Measurements from ENCODE around the gene SYNDIG1.

SYNDIG1 gene

DNA sequence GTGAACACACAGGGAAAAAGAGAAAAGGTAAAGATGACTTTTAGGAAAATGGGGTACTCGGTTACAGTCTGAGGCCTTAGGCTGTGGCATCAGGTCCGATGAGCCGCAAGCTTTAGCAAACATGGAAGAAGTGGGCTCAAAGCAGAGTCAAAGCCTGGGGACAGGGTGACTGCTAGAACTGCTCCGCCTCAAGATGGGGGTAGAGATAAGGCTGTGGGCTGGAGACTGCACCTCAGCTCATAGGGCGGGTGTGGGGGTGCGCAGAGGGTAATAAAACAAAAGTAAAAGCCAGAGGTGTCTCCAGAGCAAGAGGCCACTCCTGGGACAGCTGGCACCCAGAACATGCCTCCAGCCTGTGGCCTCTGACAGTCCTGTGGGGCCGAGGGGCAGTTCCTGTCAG is 21.3 kb upstream of the SYNDIG1 start:
- DNase-seq (ENCODE audit: low read depth) = no peak

DNA sequence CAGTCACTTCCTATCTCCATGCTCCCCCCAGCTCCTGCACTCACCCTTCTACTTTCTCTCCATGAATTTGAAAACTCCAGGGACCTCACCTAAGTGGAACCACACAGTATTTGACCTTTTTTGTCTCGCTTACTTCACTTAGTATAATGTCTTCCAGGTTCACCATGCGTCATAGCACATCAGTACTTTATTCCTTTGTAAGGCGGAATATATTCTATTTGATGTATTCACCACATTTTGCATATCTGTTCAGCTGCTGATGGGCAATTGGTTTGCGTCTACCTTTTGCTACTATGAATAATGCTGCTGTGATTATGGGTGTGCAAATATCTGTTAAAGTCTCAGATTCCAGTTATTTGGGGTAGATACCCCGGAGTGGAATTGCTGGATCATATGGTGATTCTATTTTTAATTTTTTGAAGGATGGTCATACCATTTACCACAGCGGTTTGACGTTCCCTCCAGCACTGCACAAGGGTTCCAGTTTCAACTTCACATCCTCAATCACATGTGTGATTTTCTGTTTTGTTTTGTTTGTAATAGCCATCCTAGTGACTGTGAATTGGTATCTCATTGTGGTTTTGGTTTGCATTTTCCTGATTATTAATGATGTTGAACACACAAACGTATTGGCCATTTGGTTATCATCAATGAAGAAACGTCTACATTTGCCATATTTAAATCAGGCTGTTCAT is 20.3 kb upstream of the SYNDIG1 start:
- no peak for DNase-seq (ENCODE audit: low read depth)

DNA sequence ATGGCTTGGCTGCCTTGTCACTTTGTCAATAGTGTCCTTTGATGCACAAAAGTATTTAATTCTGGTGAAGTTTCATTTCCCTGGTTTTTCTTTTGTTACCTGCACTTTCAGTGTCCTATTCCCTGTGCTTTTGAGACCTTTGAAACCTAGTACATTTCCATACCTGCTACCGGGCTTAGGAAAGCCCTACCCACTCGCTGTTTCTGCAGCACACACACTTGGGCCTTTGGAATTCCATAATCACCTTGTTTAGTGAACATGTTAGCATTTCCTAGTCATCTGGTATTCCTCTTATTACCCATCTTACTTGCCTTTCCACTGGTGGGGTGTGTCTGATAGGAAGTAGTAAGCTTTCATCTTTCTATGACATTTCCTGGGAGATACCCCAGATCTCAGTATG is 19.3 kb upstream of the SYNDIG1 start:
- DNase-seq (ENCODE audit: low read depth) = no peak

DNA sequence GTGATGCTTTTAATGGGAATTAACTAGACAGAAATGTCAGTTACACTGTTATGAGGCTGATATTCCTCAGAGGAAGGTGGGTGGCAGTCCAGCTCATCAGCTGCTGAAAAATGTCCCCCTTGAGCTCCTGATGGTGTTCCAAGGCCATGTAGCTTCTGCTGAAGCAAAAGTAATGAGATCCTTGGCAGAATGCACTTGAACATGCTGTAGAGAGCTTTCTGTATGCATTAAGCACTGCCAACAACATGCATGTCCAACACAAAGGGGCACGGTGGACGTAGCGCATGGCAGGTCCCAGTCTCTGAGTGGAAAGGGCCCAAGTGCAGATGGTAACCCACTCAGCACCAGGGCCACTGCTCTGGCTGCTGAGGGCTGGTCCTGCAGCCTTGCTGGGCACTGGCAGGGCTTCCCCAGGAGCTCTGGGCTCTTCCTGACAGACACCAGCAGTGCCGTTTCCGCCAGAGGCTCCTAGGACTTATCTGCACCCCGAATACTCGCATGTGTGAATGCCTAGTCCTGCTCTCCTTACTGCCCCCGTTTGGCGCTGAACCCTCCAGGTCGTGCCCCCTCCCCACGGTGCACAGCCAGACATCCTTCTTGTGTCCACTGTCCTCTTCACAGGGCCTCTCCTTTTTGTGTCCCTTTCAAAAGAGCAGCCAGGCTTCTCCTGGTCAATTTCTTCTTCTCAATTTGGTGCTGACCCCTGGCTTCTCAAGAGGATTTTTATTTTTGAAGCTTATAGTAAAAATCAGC is 18.6 kb upstream of the SYNDIG1 start:
- DNase-seq (ENCODE audit: low read depth) = no peak

DNA sequence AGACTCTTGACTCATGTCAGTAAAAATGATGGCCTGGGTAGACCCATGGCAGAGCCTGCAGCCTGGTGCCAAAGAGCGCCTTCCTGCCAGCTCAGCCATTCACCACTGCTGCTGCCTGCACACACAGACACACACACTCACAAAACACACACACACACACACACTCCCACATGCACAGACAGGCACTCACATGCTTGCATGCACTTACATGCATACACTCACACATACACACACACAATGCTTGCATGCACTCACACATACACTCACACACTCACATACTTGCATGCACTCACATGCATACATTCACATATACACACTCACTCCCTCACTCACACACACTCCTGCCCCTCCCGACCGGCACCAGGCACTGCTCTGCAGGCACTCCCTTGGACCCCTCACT is 18.0 kb upstream of the SYNDIG1 start:
- no peak for DNase-seq (ENCODE audit: low read depth)

DNA sequence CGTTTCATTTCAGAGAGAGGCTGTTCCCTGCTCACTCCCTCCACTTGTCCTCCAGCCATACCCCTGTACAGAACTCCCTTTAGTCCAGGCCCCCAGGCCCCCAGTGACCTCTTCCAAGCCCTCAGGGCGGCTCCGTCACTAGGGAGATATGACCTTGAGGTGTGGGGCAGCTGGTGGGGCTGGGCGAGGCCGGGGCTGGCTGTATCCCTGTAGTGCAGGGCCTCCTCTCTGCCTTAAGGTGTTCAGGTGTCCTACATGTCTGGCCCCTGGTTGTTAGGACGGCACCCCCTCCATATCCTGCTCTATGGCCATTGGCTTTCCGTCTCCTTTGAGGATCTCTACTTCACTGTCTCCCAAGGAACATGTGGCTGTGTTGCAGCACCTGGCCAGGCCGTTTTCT is 17.4 kb upstream of the SYNDIG1 start:
- no peak for DNase-seq (ENCODE audit: low read depth)

DNA sequence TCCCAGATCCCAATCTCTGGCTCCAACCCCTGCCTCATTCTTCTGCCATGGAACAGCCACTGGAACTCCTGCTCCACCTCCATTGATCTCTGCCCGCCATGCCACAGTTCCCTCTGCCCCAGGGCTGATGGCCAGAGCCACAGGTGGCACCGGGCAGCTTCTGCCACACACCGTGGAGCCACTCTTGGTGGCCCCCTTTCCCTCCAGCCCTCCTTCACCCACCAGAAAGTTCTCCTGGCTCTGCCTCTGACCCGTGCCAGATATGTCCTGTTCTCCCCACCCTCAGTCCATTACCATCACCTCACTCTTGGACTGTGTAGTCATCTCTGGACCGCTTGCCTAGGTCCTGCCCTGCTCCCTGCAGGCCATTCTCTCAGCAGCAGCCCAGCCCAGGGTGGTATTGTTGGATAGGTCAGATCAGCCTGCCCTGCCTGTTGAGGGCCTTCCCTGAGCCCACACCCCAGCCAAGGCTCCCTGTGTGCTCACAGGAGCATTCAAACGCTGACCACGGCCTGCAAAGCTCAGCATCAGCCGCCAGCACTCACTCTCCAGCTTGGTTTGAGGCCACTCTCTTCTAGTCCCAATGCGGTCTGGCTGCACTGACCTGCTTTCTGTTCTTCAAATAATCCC is 16.8 kb upstream of the SYNDIG1 start:
- DNase-seq (ENCODE audit: low read depth) = no peak

DNA sequence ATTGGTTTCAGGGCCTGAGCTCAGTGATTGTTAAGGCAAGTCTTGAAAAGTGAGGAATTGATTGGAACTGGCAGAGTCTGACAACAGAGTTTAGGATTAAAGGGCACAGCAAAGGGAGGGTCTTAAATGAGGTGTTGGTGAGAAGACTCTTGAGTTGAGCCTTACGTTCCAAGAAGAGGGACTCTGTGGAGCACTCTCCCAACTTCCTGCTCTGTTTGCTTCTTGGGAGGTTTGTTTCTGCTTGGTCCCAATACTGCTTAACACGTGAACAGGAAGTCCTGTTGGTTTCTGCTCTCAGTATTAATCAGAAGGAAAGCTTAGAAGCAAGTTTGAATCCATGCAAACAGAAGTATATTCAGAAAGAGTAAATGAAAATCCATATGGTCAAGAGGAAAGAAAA is 15.6 kb upstream of the SYNDIG1 start:
- no peak for DNase-seq (ENCODE audit: low read depth)

DNA sequence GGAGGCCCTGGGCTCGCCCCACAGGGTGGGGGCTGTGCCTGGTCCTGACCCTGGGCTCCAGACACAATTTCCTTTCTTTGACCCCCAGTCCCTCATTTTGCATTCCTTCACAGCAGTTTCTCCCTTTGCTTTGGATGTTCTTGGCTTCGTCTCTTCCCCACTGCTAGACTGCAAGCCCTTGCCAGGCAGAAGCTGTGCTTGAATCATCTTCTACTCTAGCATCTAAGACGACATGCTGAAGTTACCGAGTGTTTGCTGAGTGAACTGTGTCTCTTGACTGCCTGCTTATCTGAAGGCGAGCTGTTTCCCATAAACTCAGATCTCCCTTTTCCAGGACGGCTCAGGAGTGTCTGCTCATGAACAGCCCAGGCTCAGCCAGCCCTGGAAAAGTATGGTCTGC is 14.3 kb upstream of the SYNDIG1 start:
- DNase-seq (ENCODE audit: low read depth) = no peak

DNA sequence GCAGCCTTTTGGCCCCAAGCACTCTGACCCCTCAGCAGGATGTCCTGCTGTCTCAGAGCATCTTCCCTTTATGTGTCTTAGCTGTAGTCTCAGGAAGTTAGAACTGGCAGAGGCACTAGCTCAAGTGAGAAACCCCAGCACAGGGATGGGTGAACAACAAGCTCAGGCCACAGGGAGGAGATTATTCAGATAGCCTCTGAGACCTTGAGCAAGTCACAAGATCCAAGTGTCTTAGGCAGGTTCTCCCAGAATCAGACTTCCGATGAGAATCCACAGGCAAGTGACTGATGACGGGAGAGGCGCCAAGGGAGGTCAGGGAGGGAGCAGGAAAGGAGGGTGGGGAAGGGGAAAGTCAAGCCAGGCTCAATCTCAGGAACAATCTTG is 13.0 kb upstream of the SYNDIG1 start:
- DNase-seq (ENCODE audit: low read depth) = no peak

DNA sequence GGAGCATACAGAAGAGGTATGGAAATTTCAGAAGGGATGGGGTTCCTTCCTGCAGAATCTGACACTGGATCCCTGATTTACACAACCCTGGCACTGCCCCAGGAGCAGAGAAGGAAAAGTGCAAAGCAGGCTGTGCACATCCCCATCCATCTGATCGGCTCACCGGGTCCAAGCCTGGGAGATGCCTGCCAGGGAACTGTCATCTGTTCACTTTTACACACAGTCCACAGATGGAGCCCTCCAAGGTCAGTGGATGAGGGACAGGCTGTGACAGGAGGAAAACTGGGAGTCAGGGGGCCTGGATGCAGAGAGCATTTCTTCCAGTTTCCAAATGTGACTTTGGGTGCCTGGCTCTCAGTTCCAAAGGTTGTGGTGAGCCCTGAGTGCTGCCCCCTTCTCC is 11.0 kb upstream of the SYNDIG1 start:
- no peak for DNase-seq (ENCODE audit: low read depth)

DNA sequence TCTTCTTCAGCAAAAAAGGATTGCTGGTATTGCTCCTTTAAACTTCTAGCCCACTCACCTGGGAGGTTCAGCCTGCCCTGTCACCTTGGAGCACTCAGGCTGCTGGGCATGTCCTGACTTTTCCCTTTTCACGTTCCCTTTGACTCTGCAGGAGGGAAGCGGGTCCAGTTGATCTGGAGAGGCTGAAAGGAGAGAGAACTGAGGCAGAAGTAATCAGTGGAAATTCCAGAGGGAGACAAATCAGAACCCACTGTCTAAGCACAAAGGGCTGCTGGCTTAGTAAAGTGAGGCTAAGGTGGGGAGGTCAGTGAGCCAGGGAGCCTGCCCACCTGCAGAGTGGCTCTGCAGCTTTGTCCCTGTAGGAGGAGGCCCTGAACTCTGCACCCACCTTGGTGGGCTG is 9.7 kb upstream of the SYNDIG1 start:
- no peak for DNase-seq (ENCODE audit: low read depth)

DNA sequence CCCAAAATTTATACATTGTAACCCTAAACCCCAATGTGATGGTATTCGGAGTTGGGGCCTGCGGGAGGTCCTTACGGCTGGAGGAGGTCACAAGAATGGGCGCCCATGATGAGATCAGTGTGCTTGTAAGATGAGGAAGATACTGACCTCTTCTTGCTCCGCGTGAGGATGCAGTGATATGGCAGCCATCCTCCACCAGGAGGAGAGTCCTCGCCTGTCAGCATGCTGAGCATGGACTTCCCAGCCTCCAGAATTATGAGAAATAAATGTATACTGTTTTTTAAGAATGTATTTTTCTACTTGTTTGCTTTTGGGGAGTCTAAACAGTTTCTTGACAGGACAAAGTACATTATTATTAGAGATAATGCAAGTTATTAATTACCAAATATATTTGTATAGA is 8.7 kb upstream of the SYNDIG1 start:
- DNase-seq (ENCODE audit: low read depth) = no peak

DNA sequence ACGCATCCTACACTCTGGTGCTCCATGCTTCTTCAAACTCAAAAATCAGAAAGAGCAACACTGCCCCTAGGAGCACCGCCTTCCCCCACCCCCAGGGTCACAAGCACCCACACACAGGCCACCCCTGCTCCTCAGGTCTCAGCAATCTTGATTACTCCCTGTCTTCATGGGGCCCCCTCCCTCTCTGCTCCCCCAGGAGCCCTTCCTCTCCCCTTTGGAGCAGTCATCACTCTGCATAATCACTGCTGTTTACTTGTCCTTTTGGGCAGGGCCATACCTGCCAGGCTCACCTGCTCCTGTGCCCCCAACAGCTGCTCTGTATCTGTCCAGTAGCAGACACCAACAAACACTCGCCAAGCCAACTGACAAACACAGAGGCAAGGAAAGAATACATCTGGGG is 7.6 kb upstream of the SYNDIG1 start:
- no peak for DNase-seq (ENCODE audit: low read depth)

DNA sequence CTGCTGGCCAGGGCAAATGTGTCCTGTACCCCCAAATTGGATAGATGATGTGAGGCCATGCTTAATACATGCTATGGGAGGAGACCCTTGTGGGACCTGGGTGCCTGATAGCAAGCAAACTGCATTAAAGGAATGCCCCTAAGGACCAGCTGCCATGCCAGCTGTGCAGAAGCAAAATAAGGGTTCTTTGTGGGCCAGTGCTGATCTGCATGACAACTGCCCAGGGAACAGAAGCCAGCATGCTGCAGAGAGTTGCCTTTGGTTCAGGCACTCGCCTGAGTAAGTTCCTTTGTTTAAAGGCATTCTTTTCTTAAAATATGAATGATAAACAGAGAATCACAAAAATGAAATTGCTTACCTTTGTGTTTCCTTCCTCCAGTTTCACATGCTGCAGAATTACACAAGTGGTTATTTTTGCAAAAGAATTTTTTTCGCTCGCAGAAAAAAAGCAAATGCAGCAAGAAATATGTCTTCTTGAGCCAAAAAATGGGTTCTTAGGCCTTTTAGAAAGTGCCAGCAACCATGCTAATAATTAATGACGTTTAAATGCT is 6.9 kb upstream of the SYNDIG1 start:
- DNase-seq (ENCODE audit: low read depth) = no peak

DNA sequence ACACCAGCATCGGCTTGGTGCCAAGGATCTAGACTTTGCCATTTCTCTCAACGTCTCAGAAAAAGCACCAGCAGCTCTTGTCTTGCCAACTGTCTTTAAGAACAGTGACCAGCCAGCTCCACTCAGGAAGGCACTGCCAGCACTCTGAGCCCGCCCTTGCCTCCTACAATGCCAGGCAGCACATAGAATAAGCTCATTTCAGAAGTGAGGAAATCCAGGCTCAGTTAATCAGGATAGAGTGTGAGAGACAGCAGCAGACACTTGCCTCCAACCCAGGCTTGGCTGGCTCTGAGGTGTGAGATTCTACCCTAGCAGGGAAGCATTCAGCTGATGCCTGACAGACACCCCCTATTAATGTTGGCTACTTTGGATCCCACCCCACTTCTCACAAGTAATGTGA is 4.3 kb upstream of the SYNDIG1 start:
- DNase-seq (ENCODE audit: low read depth) = no peak

DNA sequence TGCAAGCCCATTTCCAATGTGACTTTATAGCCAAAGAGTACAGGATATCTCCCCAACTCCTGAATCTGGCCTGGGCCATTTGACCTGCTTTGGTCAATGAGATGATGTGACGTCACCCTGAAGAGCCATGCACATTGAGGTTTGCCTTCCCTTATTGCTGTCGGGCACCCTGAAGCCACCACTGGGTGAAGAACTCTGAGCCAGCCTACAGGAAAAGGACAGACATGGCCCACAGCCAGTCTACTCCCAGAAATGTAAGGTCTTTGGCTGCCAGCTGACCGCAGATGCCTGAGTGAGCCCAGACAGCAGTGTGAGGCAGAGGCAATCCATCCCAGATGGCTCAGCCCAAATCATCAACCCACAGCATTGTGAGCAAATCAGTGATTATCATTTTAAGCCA is 3.7 kb upstream of the SYNDIG1 start:
- DNase-seq (ENCODE audit: low read depth) = peak; percentile 44

DNA sequence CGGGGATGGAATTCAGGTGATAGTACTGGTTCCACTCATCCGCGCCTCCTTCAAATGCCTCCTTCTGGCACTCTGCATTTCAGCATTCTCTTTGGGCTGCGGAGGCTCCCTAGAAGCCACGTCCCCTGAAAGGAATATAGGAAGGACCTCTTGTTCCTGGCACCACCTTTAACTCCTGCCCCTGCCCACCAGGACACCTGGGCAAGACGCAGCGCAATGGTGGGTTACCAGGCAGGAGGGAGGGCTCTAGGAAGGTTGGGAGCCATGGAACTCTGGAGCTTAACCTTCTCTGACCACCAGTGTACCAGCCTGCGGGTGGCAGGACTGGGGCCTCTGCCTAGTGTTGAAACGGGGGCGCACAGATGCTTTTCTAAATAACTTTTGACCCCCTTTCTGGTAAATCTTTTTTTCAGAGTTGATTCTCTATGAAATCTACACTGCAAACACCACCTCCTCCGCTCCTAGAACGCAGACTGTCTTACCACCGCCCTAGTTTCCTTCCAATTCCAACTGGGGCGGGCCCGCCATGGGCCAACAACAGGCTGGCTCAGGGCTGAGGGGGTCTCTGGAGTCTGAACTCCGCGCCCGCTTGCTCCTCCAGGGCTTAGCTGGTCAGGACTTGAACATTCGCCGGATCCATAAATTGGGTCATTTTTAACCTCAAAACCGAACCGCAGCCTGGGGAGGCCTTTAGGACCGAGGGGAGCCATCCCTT is 871 bp upstream of the SYNDIG1 start:
- DNase-seq (ENCODE audit: low read depth) = no peak

DNA sequence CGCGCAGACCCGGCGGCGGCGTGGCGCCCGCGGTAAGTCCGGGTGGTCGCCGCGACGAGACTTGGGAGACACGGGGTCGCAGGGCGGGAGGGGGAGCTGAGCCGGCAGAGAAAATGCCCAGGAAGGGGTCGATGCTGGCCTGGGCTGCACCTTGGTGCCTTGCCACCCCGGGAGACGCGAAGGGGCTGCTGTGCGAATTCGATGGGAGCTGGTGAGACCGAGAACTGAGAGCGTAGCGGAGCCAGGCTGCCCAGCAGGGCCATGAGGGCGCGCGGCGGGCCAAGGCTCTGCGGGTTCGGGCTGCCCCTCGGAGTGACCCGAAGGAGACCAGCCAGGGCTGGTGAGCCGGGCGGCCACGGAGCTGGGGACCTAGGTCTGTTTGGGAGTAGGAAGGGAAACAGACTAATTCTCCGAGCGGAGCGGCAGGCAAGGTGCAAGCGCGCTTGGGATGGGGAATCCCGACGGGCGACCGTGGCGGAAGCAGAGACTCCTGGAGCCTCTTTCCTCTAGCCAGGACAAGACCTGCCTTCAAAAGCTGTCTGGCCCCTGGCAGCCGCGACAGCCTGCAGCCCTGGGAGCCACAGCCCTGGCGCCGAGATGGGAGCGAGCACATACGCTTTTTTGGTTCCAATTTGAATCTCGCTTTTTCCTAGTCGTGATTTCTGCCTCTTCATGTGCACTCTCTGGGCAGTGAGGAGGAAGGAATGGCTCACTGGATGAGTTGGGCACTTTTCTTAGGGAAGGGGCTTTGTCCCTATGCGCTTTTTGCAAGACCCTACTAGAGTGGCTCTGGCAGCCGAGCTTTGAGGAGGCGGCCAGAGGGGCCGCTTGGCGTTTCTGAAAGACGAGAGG is 691 bp downstream of the SYNDIG1 start:
- no peak for DNase-seq (ENCODE audit: low read depth)

DNA sequence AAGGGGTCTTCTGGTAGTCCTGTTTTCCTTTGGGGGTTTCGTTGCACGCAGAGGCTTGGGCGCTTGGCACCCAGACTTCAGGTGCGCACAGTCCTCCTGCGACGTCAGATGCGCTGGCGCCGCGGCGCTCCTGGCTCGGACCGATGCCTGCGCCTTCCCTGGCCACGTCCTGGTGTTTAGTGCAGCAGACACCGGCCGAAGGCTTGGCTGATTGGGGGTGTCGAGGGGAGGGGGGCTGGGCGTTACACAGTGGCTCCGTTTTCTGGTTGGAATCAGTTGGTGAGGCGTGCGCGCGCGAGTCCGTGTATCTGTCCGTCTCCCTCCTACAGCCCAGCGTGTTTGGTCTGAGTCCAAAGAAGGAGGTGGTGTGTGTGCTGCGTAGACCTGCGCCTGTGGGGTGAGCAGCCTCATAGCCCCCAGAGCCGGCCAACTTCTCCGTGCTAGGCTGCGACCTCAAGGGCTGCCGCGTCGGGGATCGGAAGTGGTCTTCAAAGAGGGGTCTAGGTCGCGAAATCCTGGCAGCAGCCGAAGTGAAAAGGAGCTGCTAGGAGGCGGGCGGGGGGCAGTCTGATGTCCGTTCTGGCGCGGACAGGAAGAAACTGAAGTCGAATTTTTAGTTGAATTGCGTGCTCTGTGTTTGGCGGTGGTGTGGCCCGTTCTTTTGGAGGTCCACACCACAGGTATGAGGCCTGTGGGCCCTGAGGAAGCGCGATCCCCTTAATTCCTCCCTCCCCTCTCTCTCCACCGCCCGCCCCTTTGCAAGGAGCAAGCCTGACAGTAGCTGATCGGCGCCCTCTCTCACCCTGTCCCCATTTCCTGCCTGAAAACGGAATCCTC is 1.5 kb downstream of the SYNDIG1 start:
- no peak for DNase-seq (ENCODE audit: low read depth)

DNA sequence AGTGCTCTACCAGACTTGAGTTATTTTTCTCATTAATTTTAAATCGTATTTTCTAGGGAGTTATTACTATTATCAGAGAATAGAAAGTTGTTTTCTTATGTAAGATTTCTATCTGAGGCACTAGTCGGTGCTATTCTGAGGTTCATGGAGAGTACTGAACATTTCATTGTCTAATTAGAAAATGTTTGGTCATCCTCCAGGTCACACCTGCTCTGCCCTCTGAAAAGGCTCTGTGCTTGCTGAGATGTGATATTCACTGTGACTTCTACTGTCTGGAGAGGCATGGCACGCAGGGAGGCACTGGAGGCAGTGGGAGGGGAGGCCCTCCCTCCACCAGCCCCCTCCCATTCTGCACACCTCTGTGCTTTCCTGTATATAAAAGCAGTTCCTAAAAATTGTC is 3.0 kb downstream of the SYNDIG1 start:
- no peak for DNase-seq (ENCODE audit: low read depth)

Measured in EH (cell line).